GM20000 (cell line): ENCODE results near the gene NCKAP5.

ENCODE experiments used
- DNase-seq: peaks from one replicate; pipeline ENCODE4 v3.0.0; 2012; ENCODE audit warnings: low spot score
- TF ChIP-seq, protein P1 (sequence below): IDR thresholded peaks from 2 replicates; pipeline ENCODE4 v1.5.1; 2012; ENCODE audit warnings: mild to moderate bottlenecking, control low read depth; ENCODE audit errors: extremely low read depth, missing control alignments

Gene NCKAP5

DNA sequence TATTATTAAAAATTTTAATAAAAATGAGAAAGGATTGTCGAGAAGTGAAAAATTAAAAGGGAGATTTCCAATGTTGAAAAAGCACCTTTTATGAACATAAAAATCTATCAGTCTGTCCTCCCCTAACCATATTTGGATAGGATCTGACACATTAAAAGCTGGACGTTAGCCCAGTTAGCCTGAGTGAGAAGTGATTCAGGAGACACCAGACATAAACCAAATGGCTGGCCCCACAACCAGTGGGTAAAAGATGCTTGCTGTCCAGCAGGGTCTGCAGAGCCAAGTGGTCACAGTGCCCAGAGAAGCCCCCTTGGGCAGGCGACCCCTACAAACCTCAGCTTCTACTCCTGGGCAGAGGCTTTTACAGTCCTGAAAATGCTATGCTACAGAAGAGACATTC is 644.5 kb downstream of the NCKAP5 start:
- no peak for DNase-seq

DNA sequence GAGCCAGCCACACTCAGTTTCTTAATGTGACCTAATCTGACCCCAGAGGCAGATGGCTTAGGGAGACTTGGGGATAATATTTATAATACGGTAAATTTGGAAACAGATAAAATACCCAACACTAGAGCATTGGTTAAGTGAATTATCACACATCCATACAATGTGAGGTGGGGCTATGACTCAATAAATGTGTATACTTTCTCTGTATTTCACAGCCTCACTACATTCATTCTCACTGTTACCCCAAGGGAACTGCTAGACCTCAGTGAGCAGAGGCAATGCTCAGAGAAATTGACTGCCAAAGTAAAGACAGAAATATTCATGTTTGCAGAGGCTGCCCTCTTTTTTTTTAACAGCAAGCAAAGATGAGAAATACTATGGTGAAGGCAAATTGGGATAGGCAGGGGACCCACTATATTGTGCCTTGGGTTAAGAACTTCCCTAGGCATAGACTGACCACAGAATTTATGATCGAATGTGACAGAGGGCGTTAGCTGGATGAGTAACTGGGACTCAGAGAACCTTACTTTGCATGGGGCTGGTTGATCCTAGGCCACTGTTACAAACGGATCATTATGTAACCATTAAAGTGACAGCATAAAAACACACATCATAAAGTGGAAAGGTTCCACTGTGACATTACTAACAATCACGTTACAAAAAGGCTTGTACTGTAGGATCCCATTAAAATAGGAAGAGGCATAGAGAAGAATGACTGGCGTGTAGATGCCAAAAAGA is 652.3 kb downstream of the NCKAP5 start:
- TF ChIP-seq, protein P1, sequence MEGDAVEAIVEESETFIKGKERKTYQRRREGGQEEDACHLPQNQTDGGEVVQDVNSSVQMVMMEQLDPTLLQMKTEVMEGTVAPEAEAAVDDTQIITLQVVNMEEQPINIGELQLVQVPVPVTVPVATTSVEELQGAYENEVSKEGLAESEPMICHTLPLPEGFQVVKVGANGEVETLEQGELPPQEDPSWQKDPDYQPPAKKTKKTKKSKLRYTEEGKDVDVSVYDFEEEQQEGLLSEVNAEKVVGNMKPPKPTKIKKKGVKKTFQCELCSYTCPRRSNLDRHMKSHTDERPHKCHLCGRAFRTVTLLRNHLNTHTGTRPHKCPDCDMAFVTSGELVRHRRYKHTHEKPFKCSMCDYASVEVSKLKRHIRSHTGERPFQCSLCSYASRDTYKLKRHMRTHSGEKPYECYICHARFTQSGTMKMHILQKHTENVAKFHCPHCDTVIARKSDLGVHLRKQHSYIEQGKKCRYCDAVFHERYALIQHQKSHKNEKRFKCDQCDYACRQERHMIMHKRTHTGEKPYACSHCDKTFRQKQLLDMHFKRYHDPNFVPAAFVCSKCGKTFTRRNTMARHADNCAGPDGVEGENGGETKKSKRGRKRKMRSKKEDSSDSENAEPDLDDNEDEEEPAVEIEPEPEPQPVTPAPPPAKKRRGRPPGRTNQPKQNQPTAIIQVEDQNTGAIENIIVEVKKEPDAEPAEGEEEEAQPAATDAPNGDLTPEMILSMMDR, result no peak
- no peak for DNase-seq

More for the DNA sequence above, 644.5 kb downstream of the NCKAP5 start:
- TF ChIP-seq, protein P1, result no peak

DNA sequence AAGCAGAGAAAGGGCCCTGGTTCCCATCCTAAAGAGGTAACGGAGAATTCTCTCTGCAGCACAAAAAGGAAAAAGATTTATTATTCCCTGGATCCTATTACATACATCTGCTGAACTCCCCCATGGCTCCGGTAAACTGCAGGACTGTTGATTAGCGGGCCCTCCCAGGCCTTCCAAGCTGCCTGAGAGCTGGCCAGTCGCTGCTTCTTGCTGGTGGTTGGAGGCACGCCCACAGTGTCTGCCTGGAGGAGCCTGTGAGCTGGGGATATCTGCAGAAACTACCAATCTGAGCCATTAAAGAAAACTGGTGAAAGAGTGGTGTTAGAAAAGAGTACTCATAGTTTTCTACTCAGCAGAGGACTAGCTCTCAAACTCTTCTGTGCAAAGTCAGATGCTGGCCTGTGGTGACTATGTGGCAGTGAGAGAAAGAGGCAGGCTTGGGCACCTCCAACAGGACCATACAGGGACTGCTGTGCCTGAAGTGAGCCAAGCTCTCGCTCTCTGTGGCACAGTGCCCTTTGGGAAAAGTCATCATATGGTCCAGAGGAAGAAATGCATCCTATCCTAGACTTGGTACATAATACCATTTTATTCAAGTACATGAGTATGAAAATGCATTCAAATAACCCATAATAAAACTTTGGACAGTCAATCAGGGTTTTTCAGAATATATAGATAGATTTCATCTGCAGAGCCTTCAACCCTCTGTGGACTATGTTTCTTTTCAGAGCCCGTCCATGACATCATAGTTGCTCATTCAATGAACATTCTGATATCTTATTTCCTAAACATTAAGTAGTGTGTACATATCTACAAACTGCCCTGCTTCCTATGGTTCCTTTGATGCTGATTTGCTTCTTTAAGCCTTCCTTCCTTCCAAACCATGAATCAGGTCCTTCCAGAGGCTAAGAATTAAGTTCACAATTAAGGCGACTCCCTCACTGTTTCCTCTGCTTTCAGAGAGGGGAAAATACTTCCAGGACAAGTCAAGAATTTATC is 656.2 kb downstream of the NCKAP5 start:
- DNase-seq, result no peak
- TF ChIP-seq, protein P1, result no peak

DNA sequence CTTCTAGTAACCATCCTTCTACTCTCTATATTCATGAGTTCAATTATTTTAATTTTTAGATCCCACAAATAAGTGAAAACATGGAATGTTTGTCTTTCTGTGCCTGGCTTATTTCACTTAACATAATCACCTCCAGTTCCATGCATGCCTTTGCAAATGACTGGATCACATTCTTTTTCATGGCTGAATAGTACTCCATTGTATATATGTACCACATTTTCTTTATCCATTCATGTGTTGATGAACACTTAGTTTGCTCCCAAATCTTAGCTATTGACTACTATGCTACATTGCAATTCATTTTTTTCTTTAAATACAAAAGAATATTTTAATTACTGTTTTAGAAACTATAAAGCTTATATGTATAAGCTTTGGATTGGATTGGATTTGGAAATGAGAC is 657.8 kb downstream of the NCKAP5 start:
- TF ChIP-seq, protein P1, result no peak
- no peak for DNase-seq

DNA sequence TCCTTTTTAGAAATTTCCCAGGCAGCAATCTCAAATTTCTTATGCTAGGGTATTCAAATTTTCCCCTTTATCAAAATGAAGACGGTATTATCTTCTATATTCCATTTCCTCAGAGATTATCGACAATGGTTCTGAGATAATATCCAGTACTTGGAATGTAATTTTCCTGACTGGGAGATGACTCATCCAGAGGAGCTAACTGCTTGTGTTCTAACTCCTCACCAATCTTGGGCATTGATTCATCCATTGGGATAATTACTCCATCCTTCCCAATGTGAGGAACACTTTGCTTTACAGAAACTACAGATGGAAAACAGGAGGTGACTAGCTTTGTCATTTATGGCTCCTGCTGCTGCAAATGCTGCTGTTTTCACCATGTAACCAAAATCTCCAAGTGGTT is 658.8 kb downstream of the NCKAP5 start:
- TF ChIP-seq, protein P1, result no peak
- DNase-seq, result no peak

DNA sequence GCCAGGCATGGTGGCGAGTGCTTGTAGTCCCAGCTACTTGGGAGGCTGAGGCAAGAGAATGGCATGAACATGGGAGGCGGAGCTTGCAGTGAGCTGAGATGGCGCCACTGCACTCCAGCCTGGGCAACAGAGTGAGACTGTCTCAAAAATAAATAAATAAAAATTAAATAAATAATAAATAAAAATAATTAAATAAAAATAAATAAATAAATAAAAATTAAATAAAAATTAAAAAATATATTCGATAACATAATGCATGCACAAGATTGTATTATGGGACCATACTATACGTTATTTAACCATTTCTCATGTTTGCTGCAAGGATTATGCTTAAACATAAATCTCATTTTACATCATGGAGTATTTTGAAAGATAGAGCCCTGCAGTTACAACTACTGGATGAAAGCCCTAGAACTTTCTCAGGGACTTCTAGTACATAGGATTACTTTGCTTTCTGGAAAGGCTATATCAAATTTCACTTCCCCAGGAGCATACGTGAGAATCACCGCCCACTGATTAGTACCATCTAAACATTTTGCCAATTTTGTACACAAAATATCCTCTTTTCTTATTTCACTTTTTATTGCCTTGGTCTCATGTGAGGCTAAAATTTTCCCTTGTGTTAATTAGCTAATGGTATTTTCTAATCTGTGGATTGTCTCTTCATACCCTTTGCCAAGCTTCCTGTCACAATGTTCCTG is 664.0 kb downstream of the NCKAP5 start:
- TF ChIP-seq, protein P1, result no peak

More for the DNA sequence above, 664.0 kb downstream of the NCKAP5 start:
- no peak for DNase-seq
